Measurements from ENCODE around the gene CDKN2B-AS1. TPM values are rescaled to one million over a fixed set of nuclear protein-coding genes. Genes with fewer than 3 reads are reported as not detected.

The CDKN2B-AS1 gene
- total and polyA plus RNA-seq, 2 experiments from 2014 or later: not detected

DNA sequence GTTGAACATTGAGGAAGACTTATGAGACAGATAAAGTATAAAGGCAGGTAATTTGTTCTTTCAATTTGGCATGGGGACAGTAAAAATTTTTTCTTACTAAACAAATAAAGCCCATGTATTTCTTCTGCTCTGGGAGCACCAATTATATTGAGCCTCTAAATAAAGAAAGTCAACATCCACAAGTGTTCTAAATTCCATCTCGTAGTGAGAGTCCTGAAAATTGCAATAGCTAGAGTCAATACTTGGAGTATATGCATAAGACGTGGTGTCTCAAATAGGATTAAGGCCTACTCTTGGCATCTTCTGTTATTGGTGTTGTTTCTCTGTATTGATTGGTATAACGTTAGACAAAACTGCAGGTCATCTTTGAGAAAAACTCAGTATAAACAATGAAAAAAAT lies 135.0 kb downstream of the CDKN2B-AS1 start:
- DNase-seq (ENCODE audit: low read depth in 1 of 2, low spot score in 1 of 2): no peak
- Histone ChIP-seq H3K36me3 (no peaks in the 10 kb centered on the region), H3K4me1 (ENCODE audit: low read depth) (peaks cover 10% of the 10 kb centered on the region), H3K27me3 (no peaks in the 10 kb centered on the region), H3K27ac (no peak overlapping the region), H3K4me3 (no peak overlapping the region), H3K9me3 (ENCODE audit: low read depth) (no peaks in the 10 kb centered on the region)
- TF ChIP-seq, protein P1, sequence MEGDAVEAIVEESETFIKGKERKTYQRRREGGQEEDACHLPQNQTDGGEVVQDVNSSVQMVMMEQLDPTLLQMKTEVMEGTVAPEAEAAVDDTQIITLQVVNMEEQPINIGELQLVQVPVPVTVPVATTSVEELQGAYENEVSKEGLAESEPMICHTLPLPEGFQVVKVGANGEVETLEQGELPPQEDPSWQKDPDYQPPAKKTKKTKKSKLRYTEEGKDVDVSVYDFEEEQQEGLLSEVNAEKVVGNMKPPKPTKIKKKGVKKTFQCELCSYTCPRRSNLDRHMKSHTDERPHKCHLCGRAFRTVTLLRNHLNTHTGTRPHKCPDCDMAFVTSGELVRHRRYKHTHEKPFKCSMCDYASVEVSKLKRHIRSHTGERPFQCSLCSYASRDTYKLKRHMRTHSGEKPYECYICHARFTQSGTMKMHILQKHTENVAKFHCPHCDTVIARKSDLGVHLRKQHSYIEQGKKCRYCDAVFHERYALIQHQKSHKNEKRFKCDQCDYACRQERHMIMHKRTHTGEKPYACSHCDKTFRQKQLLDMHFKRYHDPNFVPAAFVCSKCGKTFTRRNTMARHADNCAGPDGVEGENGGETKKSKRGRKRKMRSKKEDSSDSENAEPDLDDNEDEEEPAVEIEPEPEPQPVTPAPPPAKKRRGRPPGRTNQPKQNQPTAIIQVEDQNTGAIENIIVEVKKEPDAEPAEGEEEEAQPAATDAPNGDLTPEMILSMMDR (IDR thresholded peaks at IDR 0.05; ENCODE audit: low read depth, low read length): no peak

DNA sequence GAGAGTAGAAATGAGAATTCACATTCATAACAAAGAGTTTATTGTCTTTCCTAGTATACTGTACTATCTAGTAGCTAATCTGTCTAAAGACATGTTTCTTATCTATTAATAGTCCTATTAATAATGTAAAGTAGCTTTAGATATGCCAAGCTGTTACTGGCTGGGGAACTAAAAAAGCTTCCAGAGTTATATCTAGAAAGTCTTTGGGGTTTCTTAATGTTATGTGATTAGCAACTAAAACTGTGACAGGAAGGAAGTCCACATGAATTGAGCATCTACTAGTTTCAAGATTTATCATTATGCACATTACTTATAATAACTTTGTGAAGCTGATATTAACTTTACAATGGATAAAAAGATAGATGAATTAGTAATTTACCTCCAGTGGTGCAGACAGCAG lies 137.2 kb downstream of the CDKN2B-AS1 start:
- Histone ChIP-seq H3K27ac (no peak overlapping the region), H3K9me3 (ENCODE audit: low read depth) (no peaks in the 10 kb centered on the region), H3K27me3 (no peaks in the 10 kb centered on the region), H3K36me3 (no peaks in the 10 kb centered on the region), H3K4me3 (no peak overlapping the region), H3K4me1 (ENCODE audit: low read depth) (peaks cover 10% of the 10 kb centered on the region)
- no peak for DNase-seq (ENCODE audit: low read depth in 1 of 2, low spot score in 1 of 2)
- TF ChIP-seq, protein P1 (IDR thresholded peaks at IDR 0.05; ENCODE audit: low read depth, low read length): no peak

DNA sequence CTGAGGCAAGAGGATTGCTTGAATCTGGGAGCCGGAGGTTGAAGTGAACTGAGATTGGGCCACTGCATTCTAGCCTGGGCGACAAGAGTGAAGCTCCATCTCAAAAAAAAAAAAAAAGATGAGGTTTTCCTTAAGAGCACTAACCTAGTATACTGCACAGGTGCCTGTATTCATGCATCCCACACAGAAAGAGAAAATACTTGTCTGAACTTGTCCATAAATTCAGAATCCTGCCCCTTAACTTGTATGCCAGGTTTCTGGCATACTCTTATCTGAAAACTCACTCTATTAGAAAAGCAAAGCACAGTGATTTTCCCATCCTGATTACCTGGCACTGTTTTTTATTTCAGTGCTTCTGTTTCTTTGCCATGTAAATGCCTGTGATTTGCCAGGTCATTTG lies 139.8 kb downstream of the CDKN2B-AS1 start:
- no peak for DNase-seq (ENCODE audit: low read depth in 1 of 2, low spot score in 1 of 2)
- no peak overlapping the region for H3K27ac ChIP-seq
- H3K4me1 ChIP-seq (ENCODE audit: low read depth): peaks cover 2% of the 10 kb centered on the region
- no peaks in the 10 kb centered on the region for H3K36me3 ChIP-seq
- no peaks in the 10 kb centered on the region for H3K27me3 ChIP-seq
- no peak overlapping the region for H3K4me3 ChIP-seq
- no peaks in the 10 kb centered on the region for H3K9me3 ChIP-seq (ENCODE audit: low read depth)
- TF ChIP-seq, protein P1 (IDR thresholded peaks at IDR 0.05; ENCODE audit: low read depth, low read length): no peak

DNA sequence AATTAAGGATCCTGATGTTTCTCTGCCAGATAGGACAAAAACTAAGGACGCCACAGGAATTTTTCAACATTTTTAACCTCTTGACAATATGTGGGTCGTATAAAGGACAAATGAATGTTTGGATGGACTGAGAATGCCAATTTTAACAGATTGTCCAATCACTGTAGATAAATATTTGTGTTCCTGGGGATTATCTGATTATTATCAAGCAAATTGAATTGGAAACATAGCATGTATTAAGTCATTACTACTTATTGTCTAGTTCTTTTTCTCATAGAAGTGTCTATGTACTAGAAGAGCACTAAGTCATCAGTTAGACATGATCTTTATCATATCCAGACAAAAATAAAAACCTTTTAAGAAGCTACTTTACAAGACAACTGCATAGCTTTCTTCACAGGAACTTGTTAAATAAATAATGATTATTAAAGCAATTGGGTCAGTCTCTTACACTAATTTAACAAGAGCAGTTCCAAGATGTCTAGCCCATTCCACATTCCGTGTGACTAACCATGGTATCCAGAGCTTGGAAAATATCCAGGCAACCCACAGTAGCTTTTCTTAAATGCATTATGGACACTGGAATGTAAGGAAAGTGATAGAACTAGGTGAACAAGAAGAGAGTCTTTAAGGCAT lies 142.0 kb downstream of the CDKN2B-AS1 start:
- no peaks in the 10 kb centered on the region for H3K36me3 ChIP-seq
- no peaks in the 10 kb centered on the region for H3K27me3 ChIP-seq
- H3K27ac ChIP-seq: no peak overlapping the region
- H3K4me3 ChIP-seq: no peak overlapping the region
- H3K9me3 ChIP-seq (ENCODE audit: low read depth): no peaks in the 10 kb centered on the region
- TF ChIP-seq, protein P1 (IDR thresholded peaks at IDR 0.05; ENCODE audit: low read depth, low read length): no peak
- peak in 1 of 2 donors; percentile 82 for DNase-seq (ENCODE audit: low read depth in 1 of 2, low spot score in 1 of 2)
- H3K4me1 ChIP-seq (ENCODE audit: low read depth): no peaks in the 10 kb centered on the region

DNA sequence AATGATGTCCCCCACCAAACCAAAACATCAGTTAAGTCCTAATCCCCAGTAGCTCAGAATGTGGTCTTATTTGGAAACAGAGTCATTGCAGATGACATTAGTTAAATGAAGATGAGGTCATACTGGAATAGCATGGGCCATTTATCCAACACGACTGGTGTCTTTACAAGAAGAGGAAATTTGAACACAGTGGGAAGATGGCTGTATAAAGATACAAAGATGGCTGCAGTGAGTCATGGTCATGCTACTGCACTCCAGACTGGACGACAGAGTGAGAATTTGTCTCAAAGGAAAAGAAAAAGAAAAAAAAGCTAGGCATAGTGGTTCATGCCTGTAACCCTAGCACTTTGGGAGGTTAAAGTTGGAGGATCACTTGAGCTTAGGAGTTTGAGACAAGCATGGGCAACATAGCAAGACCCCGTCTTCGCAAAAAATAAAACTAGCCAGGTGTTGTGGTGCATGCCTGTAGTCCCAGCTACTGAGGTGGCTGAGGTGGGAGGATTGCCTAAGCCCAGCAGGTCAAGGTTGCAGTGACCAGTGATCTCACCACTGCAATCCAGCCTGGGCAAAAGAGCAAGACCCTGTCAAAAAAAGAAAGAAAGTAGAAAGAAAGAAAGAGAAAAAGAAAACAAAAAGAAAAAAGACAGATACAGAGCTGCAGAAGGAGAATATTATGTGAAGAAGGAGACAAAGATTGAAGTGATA lies 144.5 kb downstream of the CDKN2B-AS1 start:
- TF ChIP-seq, protein P1 (IDR thresholded peaks at IDR 0.05; ENCODE audit: low read depth, low read length): no peak
- DNase-seq (ENCODE audit: low read depth in 1 of 2, low spot score in 1 of 2): no peak
- Histone ChIP-seq H3K27ac (no peak overlapping the region), H3K4me1 (ENCODE audit: low read depth) (no peaks in the 10 kb centered on the region), H3K4me3 (no peak overlapping the region), H3K9me3 (ENCODE audit: low read depth) (no peaks in the 10 kb centered on the region), H3K27me3 (no peaks in the 10 kb centered on the region), H3K36me3 (no peaks in the 10 kb centered on the region)
